SHP77 treated with DMSO at 0.1 percent for 48 hours (cell line): ENCODE data around the gene GSN.

Experiments
- DNase-seq: peaks from one replicate; lab custom pipeline; 2025; lab: John Stamatoyannopoulos, UW

Gene GSN

GRCh38 chr9:121246821-121247561 lies 21.0 kb upstream of the GSN start:
- DNase-seq = no peak

GRCh38 chr9:121249563-121249962 lies 18.4 kb upstream of the GSN start:
- no peak for DNase-seq

GRCh38 chr9:121252104-121252851 lies 15.7 kb upstream of the GSN start:
- DNase-seq = no peak

GRCh38 chr9:121253162-121253561 lies 14.8 kb upstream of the GSN start:
- DNase-seq = no peak

GRCh38 chr9:121253821-121254501 lies 14.0 kb upstream of the GSN start:
- DNase-seq = no peak

GRCh38 chr9:121259498-121259897 lies 8.5 kb upstream of the GSN start:
- DNase-seq = no peak

- no peak for DNase-seq
Observed at GRCh38 chr9:121259935-121260334, 8.0 kb upstream of the GSN start.

GRCh38 chr9:121260457-121261106 lies 7.4 kb upstream of the GSN start:
- DNase-seq = no peak

GRCh38 chr9:121261107-121261460 lies 6.9 kb upstream of the GSN start:
- no peak for DNase-seq

GRCh38 chr9:121261755-121262154 lies 6.2 kb upstream of the GSN start:
- no peak for DNase-seq

- no peak for DNase-seq
Observed at GRCh38 chr9:121262423-121262822, 5.5 kb upstream of the GSN start.

GRCh38 chr9:121262953-121263352 lies 5.0 kb upstream of the GSN start:
- no peak for DNase-seq

GRCh38 chr9:121266356-121266755 lies 1.6 kb upstream of the GSN start:
- DNase-seq = no peak

- DNase-seq = no peak
Observed at GRCh38 chr9:121266906-121267650, 884 bp upstream of the GSN start.

- no peak for DNase-seq
Observed at GRCh38 chr9:121268598-121268850, 562 bp downstream of the GSN start.

- no peak for DNase-seq
Observed at GRCh38 chr9:121268851-121269641, 1.1 kb downstream of the GSN start.

- DNase-seq = no peak
Observed at GRCh38 chr9:121269642-121270254, 1.8 kb downstream of the GSN start.

GRCh38 chr9:121271368-121272341 lies 3.7 kb downstream of the GSN start:
- DNase-seq = no peak

GRCh38 chr9:121272401-121272948 lies 4.5 kb downstream of the GSN start:
- DNase-seq = no peak
